ENCODE results near the gene CCNL2. TPM values are rescaled to one million over a fixed set of nuclear protein-coding genes. Genes with fewer than 3 reads are reported as not detected.

The CCNL2 gene
- total RNA-seq, 1 donor = 130 TPM

DNA sequence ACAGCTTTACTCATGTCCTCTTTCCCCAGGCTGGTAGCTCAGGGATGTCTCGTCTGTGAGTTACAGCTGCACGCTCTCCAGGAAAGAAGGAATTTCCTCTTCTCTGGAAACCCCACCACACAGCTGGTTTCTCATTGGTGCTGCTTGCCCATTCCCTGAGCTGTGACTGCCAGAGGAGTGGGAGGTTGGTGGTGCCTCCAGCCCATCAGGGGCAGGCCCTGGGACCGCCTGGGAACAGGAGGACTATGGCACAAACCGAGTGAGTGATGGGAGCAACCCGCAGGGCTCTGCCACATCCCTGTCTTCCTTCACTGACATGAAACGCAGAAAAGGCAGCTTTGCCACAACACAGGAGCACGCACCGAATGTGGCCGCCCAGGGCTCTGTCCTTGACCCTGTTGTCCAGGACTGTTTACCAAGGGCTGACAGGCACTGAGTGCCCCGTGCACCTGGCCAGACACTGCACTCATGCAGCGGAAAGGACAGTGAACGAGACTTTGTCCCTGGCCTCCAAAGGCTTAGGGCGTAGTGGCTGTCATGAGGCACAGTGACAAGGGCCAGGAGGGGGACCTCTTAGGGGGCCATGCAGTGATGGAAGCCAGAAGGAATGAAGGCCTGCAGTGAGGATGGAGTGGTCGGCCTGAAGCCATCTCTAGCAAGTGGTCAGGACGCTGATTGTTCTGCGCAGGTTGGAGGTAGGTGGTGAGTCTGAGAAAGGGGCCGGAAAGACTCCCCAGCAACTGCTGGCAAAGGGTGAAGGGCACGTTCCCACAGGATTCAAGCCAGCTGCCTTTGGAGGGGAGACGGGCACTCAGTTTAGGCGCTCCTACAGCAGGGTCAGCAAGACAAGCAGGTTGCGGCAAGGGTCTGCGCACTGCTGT, 1.7 kb upstream of the CCNL2 start:
- no peak for DNase-seq (ENCODE audit: low read depth)
- peak overlapping the region; percentile 98 for H3K4me3 ChIP-seq (ENCODE audit: low read depth, low read length)
- TF ChIP-seq, protein P1, sequence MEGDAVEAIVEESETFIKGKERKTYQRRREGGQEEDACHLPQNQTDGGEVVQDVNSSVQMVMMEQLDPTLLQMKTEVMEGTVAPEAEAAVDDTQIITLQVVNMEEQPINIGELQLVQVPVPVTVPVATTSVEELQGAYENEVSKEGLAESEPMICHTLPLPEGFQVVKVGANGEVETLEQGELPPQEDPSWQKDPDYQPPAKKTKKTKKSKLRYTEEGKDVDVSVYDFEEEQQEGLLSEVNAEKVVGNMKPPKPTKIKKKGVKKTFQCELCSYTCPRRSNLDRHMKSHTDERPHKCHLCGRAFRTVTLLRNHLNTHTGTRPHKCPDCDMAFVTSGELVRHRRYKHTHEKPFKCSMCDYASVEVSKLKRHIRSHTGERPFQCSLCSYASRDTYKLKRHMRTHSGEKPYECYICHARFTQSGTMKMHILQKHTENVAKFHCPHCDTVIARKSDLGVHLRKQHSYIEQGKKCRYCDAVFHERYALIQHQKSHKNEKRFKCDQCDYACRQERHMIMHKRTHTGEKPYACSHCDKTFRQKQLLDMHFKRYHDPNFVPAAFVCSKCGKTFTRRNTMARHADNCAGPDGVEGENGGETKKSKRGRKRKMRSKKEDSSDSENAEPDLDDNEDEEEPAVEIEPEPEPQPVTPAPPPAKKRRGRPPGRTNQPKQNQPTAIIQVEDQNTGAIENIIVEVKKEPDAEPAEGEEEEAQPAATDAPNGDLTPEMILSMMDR (IDR thresholded peaks at IDR 0.05; ENCODE audit: insufficient read depth, low read depth, low read length) = no peak

DNA sequence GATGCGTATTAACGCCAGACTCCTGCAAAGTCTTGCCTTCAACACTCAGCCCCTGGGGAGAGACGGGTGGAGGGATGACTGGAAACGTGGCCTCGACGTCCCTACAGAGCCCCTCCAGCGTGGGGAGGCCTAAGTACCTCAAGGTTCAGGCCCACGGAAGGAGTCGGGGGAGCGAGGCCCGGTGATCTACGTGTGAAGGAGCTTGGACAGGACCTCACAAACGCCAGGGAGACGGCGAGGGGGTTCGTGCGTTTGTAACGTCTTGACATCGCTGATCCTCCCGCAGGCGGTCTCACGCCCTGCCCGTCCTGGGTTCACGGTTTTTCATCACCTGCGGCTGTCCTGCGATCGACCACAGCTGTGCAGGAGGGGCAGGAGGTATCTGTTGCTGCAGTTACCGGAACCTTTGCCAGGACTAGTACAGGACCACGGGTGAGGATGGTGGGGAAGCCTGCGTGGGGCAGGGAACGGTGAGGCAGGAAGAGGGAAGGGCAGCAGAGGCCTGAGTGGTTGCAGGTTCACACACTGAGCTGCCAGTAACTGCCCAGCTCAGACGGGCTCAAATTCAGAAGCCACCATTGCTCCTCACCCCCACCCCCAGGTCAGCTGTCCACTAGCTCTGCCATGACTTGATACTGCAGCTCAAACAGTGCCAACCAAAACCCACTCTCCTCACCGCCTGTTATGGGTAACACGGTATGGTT, 889 bp upstream of the CCNL2 start:
- TF ChIP-seq, protein P1 (IDR thresholded peaks at IDR 0.05; ENCODE audit: insufficient read depth, low read depth, low read length) = no peak
- H3K4me3 ChIP-seq (ENCODE audit: low read depth, low read length) = peak overlapping the region; percentile 98
- DNase-seq (ENCODE audit: low read depth) = peak; percentile 50

DNA sequence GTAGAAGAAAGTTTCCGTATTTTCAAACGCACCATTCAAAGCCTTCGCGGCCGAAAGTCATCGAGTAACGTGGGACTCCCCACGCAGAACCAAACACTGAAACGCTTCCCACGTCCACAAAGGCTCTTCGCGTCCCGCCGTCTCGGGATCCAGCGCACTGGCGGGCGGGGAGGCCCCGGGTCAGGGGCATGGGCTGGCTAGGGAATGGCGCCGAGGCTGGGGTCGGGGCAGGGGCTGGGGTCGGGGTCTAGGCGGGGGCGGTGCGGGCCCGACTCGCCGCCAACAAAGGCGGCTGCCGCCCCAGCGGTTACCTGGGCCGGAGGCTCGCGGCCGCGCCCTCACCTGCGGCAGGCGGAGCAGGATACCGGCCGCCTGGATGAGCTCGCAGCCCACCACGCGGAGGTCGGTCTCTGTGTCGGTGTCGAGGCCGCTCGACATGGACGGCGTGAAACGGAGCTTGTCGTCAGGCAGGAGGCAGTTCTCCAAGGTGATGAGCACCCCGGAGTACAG, 403 bp downstream of the CCNL2 start:
- no peak for DNase-seq (ENCODE audit: low read depth)
- TF ChIP-seq, protein P1 (IDR thresholded peaks at IDR 0.05; ENCODE audit: insufficient read depth, low read depth, low read length) = no peak
- H3K4me3 ChIP-seq (ENCODE audit: low read depth, low read length) = peak overlapping the region; percentile 81

DNA sequence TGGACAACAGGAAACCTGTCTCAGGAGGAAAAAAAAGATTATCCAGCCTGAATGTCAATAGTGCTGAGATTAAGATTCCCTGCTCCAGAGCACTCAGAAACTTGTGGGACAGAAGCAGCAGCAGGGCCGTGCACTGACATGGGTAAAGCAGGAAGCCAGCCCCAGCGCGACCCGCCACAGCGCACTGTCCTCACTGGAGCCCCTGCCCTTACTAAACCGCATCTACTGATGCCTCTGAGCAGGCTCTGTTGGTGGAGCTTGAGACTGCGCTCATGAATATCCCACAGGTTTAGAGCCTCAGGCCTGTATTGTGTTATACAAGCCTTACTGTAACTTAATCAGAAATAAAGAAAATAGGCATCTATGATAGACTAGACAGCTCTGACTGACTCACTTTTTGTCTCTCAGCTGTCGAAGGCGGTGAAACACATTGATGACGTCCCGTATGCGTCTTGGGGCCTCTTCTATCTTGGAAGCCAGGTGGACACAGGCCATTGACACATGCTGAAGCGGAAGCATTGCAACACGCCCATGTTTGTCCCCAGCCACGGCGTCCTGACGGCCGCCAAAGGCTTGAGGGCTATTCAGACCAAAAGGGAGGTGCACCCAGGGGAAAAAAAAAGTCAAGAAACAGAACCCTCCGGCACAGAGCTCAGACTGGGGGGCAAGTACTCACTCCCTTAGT, 1.2 kb downstream of the CCNL2 start:
- TF ChIP-seq, protein P1 (IDR thresholded peaks at IDR 0.05; ENCODE audit: insufficient read depth, low read depth, low read length) = no peak
- peak overlapping the region; percentile 81 for H3K4me3 ChIP-seq (ENCODE audit: low read depth, low read length)
- peak; percentile 54 for DNase-seq (ENCODE audit: low read depth)

GRCh38 chr1:1395166-1395565, 4.0 kb downstream of the CCNL2 start:
- TF ChIP-seq, protein P1 (IDR thresholded peaks at IDR 0.05; ENCODE audit: insufficient read depth, low read depth, low read length) = no peak
- no peak for DNase-seq (ENCODE audit: low read depth)
- H3K4me3 ChIP-seq (ENCODE audit: low read depth, low read length) = no peak overlapping the region

GRCh38 chr1:1394116-1394515, 5.0 kb downstream of the CCNL2 start:
- DNase-seq (ENCODE audit: low read depth) = no peak
- TF ChIP-seq, protein P1 (IDR thresholded peaks at IDR 0.05; ENCODE audit: insufficient read depth, low read depth, low read length) = no peak
- no peak overlapping the region for H3K4me3 ChIP-seq (ENCODE audit: low read depth, low read length)

Data from fibroblast of villous mesenchyme (primary cell).